Islet of Langerhans (tissue), 1 donor: Measurements from ENCODE around the gene USH2A.
A peak's percentile ranks its signal among the peaks of the same experiment; 100 is the strongest.

ENCODE experiments used
- FAIRE-seq: peaks from one replicate; lab custom pipeline; 2011; peaks lifted over from hg19 to GRCh38; lab: Jason Lieb, UNC

The USH2A gene

DNA sequence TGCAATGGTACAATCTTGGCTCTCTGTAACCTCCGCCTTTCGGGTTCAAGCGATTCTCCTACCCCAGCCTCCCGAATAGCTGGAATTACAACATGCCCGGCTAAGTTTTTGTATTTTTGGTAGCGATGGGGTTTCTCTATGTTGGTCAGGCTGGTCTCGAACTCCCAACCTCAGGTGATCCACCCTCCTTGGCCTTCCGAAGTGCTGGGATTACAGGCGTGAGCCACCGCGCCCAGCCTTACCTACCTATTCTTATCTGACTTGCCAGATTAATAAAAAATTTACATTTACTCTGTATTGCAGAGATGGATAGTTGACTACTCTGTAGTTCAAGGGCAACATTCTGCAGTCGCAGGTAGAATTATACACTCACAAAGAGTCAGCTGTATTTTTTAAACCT, 496.6 kb downstream of the USH2A start:
- no peak for FAIRE-seq

DNA sequence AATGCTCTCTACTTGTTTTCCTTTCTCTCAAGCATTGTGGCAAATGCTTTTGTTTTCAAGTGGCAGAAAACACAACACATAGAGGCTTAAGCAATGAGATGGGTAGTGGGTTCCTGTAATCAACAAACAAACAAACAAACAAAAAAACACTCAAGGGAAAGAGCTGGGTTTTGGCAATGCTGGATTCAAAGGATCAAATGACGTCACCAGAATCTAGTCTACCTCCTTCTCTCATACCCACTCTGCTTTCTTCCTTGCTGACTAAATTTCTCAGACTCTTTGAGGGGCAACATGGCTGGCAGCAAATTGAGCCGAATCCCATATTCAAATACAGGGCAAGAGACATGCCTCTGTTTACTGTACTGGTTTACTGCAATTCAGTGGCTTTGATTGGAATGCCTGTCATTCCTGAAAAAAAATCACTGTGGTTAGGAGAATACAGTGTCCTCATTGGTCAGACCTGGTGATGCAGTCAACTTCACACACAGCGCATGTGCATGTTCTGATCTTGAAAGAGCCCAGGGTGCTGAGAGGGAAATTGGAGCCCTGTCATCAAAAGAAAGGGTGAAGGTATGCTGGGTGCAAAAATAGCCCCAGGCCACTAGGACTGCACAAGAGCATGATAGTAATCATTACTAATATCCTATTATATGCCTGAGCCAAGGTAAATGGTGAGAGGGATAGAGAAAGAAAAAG, 500.0 kb downstream of the USH2A start:
- no peak for FAIRE-seq

DNA sequence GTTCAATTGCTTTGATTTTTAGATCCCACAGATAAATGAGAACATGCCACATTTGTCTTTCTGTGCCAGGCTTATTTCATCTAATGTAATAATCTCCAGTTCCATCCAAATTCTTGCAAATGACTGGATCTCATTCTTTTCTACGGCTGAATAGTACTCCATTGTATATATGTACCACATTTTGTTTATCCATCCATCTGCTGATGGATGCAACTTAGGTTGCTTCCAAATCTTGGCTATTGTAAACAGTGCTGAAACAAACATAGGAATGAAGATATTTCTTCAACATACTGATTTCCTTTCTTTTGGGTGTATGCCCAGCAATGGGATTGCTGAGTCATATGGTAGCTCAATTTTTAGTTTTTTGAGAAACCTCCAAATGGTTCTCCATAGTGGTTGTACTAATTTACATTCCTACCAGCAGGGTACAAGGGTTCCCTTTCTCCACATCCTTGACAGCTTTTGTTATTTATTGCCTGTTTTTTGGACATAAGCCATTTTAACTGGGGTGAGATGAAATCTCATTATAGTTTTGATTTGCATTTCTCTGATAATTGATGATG, 511.8 kb downstream of the USH2A start:
- FAIRE-seq, result no peak

DNA sequence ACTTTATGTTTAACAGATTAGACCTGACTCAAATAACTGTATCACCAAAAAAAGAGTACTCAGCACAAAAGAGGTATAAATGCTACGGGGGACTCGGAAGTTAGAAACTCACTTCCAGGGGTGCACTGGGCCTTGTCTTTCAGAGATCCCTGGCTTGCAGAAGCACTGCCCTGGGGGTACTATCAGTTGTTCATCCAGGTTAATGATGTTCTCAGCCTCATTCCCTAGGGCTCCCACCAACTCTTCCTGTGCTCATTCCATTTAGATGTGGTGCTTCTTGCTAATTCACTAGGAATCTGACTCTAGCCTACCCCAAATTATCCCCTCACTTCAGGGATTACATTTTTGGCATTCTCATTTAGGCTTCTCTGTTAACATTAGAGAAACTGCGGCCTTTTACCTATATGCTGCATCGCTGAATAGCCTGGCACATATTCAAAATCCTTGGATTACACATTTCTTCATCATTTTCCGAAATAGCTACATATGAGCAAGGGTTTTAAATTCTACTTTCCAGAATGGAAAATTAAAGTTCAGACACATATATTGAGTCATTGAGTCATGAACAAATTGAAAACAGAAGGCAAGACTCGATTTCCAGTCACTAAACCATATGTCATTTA, 517.6 kb downstream of the USH2A start:
- FAIRE-seq, result no peak

DNA sequence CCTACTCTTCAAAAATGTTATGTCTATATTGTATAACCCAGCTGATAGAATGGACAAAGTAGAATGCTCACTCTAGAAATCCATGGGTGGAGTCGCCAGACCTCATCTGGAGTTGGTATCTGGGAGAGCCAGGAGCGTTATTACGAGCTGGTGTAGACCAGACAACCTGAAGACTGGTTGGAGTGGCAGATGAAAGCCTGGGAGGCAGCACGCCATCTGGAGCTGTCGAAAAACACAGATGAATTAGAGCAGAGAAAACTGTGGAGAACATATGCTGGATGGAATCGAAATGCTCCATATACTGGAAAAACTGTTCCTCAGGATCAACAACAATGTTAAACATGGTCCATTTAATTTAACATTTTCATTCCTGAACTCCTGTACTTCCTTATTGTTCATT, 522.6 kb downstream of the USH2A start:
- FAIRE-seq, result peak; percentile 86

DNA sequence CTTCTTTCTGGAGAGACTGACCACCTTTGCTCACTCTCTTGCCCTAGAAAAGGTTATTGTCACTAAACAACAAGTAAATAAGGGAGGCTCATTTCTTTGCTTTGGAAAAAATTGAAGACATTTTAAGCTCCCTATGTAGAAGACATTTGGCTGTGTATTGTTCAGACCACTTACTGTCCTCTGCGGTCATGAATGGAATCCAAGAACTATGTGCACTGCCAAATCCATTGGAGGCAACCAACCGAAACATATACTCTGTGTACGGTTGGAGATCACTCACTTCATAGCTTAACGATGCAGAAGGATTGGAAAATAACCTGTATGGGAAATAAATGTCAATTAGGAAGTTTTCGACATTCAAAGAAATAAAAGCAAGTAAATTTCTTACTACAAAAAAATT, 523.3 kb downstream of the USH2A start:
- FAIRE-seq, result no peak

DNA sequence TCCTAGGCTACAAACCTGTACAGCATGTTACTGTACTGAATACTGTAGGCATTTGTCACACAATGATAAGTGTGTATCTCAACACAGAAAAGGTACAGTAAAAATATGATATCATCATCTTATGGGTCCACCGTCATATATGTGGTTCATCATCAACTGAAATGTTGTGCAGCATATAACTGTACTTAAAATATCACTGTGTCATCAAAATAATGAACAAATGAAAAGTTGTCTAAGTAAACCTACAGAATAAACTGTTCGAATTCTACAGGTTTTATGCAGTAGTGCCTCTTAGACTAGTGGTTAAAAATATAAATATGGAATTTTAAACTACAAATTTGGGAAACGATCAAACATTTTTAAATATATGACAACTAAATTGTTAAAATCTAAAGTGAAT, 527.4 kb downstream of the USH2A start:
- no peak for FAIRE-seq

DNA sequence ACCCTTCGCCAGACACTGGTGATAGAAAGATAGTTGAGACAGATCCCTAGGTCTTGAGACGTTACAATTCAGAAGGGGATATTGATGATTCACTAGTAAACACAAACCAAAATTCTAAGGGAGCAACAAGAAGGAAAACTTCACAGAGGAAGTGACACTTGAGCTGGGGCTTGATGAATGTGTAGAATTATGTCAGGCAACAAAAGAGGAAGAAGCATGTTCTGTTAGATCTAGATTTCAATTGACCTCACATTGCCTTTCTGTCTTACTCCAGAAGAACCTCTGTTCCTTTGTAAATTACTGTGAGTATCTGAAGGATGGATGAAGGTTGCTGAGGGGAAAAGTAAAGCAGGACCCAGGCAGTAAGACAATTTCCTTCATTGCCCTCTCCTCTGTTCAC, 528.0 kb downstream of the USH2A start:
- no peak for FAIRE-seq

DNA sequence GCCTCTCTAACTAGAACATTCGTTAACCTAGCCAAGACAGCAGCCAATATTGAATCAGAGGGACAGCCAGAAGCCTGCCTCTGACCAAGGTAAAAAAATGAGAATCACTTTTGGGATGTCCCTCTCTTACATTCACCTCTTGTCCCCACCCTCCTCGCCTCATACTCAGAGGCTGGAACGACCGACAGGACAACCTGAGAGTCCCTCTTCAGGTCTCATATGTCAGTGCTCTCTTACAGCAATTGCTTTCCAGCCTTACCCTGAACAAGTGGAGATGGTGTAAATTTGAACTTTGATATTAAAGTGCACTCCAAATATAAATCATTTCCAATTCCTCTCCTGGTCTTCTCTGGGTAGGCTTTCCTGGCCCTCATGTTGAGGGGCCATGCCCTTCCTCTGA, 528.6 kb downstream of the USH2A start:
- FAIRE-seq, result no peak

DNA sequence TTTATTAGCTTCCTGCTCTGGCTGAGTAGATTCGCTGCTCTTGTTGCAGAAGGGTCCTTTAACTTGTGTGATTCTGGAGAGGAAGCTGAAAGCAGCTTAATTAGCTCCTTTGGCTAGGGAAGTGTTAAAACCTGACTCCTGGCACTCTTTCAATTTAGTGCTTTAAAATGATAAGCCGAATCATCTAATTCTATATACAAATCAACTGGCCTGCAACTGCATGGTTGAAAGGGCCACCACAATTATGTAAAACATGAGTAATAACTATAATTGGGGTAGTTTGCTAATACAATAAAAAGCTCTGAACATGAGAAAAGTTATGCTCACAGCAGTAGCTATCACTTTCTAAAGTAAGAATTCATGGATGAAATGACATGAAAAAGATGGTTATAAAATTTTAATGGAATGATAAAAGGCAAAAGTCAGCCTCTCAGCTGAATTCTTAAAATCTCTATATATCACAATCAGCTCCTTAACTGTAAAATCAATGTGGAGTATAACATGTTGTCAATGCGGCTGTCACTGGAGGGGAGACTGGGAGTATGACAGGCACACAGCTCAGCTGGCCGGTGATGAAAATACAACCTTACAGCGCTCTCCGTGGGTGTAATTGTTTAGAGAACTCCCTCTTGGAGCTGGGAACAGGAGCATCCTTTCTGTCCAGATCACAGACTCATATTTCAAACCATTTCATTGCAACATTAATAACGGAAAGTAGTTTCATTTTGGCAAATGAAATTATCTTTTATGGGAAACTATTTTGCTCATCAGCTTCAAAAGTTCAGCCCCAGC, 531.8 kb downstream of the USH2A start:
- no peak for FAIRE-seq

DNA sequence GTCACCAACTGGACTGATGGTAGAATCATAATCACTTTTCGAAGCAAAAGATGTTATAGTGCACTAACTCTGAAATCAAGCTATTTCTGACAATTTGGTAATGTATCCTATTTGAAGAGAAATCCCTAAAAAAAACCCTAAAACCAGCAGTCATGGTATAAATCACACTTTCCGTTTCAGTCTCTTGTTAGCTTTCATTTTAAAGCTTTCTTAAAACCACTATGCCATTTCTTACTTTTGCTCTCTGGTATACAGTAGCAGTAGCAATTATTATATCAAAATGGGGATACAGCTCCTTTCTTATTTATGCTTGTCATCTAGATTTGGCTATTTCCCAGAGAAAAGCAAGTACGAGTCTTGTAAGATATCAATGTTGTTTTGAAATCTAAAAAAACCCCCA, 532.8 kb downstream of the USH2A start:
- no peak for FAIRE-seq

DNA sequence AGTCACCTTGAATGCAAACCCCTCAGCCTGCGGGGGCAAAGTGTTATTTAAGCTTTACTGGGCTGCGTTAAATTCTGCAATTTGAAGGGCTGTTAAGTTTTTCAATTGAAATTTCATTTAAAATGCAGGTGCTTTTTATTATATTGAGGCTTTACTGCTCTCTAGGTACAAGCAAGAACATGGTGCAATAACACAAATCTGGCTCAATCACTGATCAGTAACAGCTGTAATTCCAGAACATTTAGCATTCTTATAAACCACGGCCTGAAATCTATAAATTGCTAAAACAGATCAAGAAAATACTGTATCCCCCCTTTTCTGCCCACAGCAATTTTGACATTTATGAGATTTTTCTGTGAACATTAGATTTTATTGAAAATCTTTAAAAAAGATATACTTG, 533.4 kb downstream of the USH2A start:
- FAIRE-seq, result no peak

DNA sequence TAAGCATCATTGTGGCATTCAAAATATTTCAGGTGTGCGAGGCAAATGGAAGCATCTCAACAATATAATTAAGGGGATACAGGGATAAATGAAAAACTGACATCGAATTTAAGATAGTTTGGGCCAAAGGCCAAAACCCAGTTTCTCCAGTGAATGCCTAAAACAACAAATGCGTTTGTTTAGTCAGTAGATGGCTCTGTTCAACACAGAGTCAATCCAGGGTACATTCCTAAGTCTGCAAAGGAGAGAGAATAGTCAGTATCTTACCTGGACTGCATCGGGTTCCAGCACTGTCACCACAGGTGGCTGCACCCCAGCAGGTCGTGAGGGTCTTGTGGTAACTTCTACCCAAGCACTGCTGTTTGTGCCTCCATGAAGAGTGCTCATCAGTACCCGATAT, 535.1 kb downstream of the USH2A start:
- no peak for FAIRE-seq

DNA sequence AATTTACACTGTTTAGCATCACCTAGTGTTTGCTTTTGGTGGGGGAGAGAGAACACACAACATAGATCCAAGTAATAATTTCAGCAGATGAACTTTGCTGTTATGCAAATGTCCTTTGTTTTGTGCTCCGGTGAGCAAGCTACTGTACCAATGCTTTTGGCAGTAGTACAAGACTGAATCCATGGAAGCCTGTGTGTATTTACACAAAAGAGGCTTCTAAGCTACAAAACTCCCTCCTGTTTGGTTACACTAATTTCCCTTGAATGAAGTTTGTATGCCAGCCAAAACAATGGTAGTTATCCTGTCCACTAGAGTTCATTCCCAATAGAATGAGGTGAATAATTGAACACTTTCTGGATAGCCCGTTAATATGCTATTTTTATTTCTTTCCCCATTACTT, 535.6 kb downstream of the USH2A start:
- peak; percentile 93 for FAIRE-seq

DNA sequence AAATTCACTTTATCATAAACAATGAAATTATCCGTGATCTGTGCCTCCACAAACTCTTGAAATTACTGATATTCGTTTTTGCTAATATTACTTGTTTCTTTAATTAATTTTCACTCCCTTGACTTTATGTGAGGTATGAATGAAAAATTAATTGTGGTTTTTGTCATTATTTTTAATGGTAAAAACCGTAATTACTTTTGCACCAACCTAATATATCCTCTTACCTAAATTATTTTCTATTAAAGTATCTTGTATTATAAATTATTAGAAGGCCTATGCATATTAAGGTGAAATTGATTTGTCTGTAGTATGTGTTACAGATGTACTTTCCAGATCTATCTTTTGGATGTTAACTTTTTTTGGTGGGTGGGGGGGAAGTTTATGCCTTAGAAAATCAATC, 540.2 kb downstream of the USH2A start:
- FAIRE-seq, result no peak

DNA sequence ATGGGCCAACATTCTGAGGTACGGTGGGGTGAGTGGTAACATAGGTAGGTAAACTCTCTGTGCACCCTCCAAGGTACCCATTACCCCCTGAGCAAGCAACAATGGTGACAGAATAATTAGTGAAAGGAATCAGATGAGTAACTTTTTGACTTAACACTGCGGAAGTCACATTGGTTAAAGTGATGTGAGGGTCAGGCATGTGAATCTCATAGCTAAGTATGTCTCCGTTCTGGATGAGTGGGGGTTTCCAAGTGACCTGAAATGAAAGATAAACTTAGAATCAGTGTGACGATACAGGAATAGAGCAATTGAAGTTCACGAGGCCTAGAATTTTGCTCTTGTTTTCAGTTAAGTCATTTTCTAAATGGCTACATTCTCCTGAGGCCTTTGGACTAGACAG, 544.4 kb downstream of the USH2A start:
- FAIRE-seq, result no peak

DNA sequence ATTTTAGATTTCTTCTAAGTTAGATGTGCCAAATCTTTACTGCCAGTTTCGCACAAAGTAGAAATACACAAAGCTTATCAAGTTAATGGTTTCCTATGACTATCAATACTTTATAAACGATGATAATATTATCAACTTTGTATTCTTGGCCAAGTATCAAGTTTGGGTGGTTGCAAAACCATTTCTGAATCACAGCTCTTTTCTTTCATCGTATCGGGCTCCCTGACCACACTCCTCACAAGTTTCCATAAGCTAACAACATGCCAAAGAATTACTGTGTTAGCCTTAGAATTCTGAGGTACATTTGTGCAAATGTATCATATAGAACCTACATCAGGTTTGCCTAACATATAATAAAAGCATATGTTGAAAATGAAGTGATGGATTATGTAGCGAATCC, 545.1 kb downstream of the USH2A start:
- FAIRE-seq, result no peak

DNA sequence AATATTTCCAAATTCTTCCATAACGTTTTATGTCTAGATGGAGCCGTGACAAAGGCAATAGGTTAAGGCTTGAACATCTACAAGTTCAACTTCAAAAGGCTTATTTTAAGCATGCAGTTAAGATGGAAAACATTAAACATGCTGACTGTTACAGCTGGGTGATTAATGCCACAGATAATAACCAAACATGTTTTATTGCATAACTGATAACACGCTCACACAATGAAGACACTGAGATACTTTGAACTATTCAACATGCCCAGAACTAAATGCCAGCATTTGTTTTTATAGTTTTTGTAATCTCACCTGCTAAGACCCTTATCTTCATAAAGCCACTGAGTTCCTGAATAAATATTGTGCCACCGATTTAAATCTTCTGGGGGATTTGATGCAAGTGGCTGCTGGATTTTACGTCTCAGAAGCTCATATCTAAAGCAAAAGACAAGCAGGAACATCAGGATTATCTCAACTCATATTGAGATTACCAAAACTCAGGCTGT, 545.7 kb downstream of the USH2A start:
- FAIRE-seq, result no peak

DNA sequence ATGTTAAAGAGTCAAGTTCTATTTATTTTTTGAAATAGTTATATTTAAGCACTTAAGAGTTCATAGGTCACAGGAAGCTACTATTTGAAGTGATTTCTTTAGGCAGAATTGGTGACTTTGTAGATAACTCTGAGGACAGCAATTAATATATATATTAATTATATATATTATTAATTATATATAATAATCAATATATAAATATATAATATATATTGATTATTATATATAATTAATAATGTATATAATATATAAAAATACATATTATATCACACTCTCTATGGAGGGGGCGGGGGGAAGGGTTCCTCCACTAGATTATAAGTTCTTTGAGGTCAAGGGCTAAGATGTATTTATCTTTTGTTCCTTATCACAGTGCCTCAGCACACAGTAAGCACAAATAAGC, 547.5 kb downstream of the USH2A start:
- FAIRE-seq, result no peak

DNA sequence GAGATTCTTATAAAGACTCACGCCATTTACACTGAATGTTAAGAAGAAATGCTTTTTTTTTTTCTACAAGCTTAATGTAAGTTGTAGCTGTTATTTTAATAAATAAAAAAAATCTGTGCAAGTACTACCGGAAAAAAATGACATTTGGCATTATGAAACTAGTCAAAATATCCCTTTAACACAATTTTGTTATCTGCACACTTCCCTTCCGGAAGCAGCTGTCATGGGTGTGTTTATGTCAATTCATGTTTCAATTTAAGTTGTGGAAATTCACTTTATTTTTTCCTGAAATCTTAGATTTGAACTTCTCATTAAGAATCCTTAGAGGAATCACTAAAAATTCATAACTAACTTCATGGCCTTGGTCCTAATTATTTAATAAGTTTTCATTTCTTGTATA, 548.0 kb downstream of the USH2A start:
- no peak for FAIRE-seq

DNA sequence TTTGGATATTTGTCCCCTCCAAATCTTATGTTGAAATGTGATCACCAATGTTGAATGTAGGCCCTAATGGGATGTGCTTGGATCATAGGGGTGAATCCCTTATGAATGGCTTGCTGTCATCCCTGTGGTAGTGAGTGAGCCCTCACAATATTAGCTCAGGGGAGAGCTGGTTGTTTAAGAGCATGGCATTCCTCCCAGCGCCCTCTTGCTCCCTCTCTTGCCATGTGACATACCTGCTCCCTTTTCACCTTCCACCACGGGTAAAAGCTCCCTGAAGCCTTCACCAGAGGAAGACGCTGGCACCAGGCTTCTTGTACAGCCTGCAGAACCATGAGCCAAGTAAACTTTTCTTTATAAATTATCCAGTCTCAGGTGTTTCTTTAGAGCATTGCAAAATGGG, 550.6 kb downstream of the USH2A start:
- FAIRE-seq, result no peak

DNA sequence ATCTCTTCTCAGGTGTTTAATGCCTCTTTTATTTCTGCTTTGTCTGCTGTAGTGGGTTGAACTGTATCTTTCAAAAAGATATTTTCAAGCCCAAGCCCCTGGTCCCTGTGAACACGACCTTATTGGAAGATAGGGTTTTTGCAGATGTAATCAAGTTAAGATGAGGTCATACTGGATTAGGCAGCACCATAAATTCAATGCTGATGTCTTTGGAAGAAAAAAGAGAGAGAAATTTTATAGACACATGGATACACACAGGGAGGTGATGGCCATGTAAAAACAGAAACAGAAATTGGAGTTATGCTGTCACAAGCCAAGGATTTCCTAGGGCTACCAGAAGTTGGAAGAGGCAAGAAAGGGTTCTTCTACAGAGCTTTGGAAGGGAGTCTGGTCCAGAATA, 554.7 kb downstream of the USH2A start:
- FAIRE-seq, result no peak

DNA sequence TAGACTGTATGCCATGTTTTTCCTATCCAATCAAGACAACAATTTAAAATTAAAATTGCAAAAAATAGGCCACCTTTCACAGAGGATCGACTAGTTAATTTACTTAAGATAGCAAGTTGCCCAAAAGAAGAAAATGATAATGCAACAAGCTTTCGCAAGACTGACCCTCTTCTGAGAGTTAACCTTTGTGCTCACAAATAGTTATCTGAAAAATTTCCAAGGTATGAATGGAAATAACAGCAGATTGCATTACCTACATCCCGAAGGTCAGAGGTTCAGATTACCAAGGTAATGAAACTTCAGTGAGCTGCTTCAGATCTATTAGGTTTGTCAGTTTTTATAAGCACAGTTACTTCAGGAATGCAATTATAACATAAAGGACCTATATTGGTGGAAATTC, 558.2 kb downstream of the USH2A start:
- no peak for FAIRE-seq
